Measurements from ENCODE around the gene CD9.

Gene CD9

DNA sequence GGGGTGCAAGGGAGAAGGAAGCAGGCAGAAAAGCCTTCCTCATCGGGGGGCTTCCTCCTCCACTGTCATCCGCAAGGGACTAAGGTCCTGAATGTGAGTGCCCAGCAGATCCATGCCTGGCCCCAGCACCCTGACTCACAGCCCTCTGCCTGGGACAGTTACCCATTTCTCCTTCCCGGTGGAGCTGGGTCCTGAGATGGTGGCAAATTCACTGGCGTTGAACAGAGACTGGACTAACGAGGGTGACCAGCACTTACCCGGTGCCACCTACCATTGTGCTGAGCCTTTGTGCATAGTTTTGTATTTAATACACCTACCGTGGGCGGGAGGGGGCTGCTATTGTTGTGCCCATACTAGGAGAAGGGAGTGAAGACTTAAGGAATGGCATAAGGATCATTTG is 79.4 kb downstream of the CD9 start:
- Histone ChIP-seq H3K27ac (ENCODE audit: low read length) (no peak overlapping the region), H3K79me2 (ENCODE audit: insufficient read depth, low read length) (no peaks in the 10 kb centered on the region), H3K9ac (ENCODE audit: low read depth, low read length) (no peak overlapping the region), H3K27me3 (ENCODE audit: insufficient read depth, low read length, poor library complexity) (peaks cover 16% of the 10 kb centered on the region), H2AFZ (ENCODE audit: low read depth, low read length) (no peak overlapping the region), H4K20me1 (ENCODE audit: insufficient read depth, low read length) (no peaks in the 10 kb centered on the region), H3K4me2 (ENCODE audit: insufficient read depth, low read length) (no peak overlapping the region), H3K36me3 (ENCODE audit: insufficient read depth, low read length) (no peaks in the 10 kb centered on the region), H3K4me1 (ENCODE audit: insufficient read depth, low read length) (peaks cover 9% of the 10 kb centered on the region), H3K4me3 (ENCODE audit: low read depth in 1 of 2, low read length in 2 of 2) (no peak overlapping the region), H3K9me3 (ENCODE audit: insufficient read depth, low read length, severe bottlenecking) (no peaks in the 10 kb centered on the region)
- ATAC-seq (ENCODE audit: insufficient read depth, low read depth) (no peak), DNase-seq (no peak)
- TF ChIP-seq, protein P1, sequence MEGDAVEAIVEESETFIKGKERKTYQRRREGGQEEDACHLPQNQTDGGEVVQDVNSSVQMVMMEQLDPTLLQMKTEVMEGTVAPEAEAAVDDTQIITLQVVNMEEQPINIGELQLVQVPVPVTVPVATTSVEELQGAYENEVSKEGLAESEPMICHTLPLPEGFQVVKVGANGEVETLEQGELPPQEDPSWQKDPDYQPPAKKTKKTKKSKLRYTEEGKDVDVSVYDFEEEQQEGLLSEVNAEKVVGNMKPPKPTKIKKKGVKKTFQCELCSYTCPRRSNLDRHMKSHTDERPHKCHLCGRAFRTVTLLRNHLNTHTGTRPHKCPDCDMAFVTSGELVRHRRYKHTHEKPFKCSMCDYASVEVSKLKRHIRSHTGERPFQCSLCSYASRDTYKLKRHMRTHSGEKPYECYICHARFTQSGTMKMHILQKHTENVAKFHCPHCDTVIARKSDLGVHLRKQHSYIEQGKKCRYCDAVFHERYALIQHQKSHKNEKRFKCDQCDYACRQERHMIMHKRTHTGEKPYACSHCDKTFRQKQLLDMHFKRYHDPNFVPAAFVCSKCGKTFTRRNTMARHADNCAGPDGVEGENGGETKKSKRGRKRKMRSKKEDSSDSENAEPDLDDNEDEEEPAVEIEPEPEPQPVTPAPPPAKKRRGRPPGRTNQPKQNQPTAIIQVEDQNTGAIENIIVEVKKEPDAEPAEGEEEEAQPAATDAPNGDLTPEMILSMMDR (IDR thresholded peaks at IDR 0.05; ENCODE audit: borderline replicate concordance, extremely low read depth, low read length, poor library complexity, severe bottlenecking) = no peak
- no peak for TF ChIP-seq EZH2 (IDR thresholded peaks at IDR 0.05; ENCODE audit: borderline replicate concordance, low read depth, low read length, severe bottlenecking)

- peaks cover 15% of the 10 kb centered on the region for H3K27me3 ChIP-seq (ENCODE audit: insufficient read depth, low read length, poor library complexity)
- no peaks in the 10 kb centered on the region for H3K9me3 ChIP-seq (ENCODE audit: insufficient read depth, low read length, severe bottlenecking)
- peaks cover 9% of the 10 kb centered on the region for H3K4me1 ChIP-seq (ENCODE audit: insufficient read depth, low read length)
- H3K36me3 ChIP-seq (ENCODE audit: insufficient read depth, low read length) = no peaks in the 10 kb centered on the region
- H3K4me3 ChIP-seq (ENCODE audit: low read depth in 1 of 2, low read length in 2 of 2) = no peak overlapping the region
- H4K20me1 ChIP-seq (ENCODE audit: insufficient read depth, low read length) = no peaks in the 10 kb centered on the region
- no peak for ATAC-seq (ENCODE audit: insufficient read depth, low read depth)
- no peak overlapping the region for H3K4me2 ChIP-seq (ENCODE audit: insufficient read depth, low read length)
- no peak overlapping the region for H3K9ac ChIP-seq (ENCODE audit: low read depth, low read length)
- no peaks in the 10 kb centered on the region for H3K79me2 ChIP-seq (ENCODE audit: insufficient read depth, low read length)
- DNase-seq = no peak
- TF ChIP-seq, protein P1 (IDR thresholded peaks at IDR 0.05; ENCODE audit: borderline replicate concordance, extremely low read depth, low read length, poor library complexity, severe bottlenecking) = no peak
- H2AFZ ChIP-seq (ENCODE audit: low read depth, low read length) = no peak overlapping the region
- no peak overlapping the region for H3K27ac ChIP-seq (ENCODE audit: low read length)
Observed at GRCh38 chr12:6280053-6280469, 79.9 kb downstream of the CD9 start.

DNA sequence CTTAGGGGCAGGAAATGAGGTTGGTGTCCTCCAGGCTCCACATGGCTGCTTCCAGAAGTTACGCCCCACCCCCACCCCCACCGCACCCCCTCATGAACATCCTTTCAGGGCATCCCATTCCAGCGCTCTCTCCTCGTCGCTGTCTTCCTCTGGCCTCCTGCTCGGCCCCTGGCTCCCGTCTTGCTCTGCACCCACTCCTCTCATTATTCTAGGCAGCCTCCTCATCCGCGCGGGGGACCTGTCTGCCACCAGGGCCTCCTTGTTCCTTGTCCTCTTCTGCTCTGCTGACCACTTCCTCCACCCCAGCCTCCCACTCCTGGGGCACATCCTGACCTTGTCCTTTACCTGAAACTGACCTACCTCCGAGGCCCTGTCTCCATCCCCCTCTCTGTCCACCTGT is 80.5 kb downstream of the CD9 start:
- ATAC-seq (ENCODE audit: insufficient read depth, low read depth) = no peak
- Histone ChIP-seq H3K79me2 (ENCODE audit: insufficient read depth, low read length) (no peaks in the 10 kb centered on the region), H3K27ac (ENCODE audit: low read length) (no peak overlapping the region), H3K36me3 (ENCODE audit: insufficient read depth, low read length) (no peaks in the 10 kb centered on the region), H3K4me1 (ENCODE audit: insufficient read depth, low read length) (peaks cover 9% of the 10 kb centered on the region), H3K9ac (ENCODE audit: low read depth, low read length) (no peak overlapping the region), H3K9me3 (ENCODE audit: insufficient read depth, low read length, severe bottlenecking) (no peaks in the 10 kb centered on the region), H4K20me1 (ENCODE audit: insufficient read depth, low read length) (no peaks in the 10 kb centered on the region), H3K4me3 (ENCODE audit: low read depth in 1 of 2, low read length in 2 of 2) (no peak overlapping the region), H2AFZ (ENCODE audit: low read depth, low read length) (no peak overlapping the region), H3K4me2 (ENCODE audit: insufficient read depth, low read length) (no peak overlapping the region), H3K27me3 (ENCODE audit: insufficient read depth, low read length, poor library complexity) (peaks cover 13% of the 10 kb centered on the region)
- no peak for DNase-seq
- TF ChIP-seq, protein P1 (IDR thresholded peaks at IDR 0.05; ENCODE audit: borderline replicate concordance, extremely low read depth, low read length, poor library complexity, severe bottlenecking) = no peak
- TF ChIP-seq EZH2 (IDR thresholded peaks at IDR 0.05; ENCODE audit: borderline replicate concordance, low read depth, low read length, severe bottlenecking) = no peak

All from DND-41 (cell line).